Measurements from ENCODE around the gene SDHAF4. TPM values are rescaled to one million over a fixed set of nuclear protein-coding genes. Genes with fewer than 3 reads are reported as not detected.

Gene SDHAF4
- total RNA-seq, 1 donor from 2014 or later = 7.7 TPM

GRCh38 chr6:70636596-70636995 lies 69.9 kb downstream of the SDHAF4 start:
- H3K36me3 Mint-ChIP-seq (ENCODE audit: unreplicated experiment) = no peaks in the 10 kb centered on the region
- DNase-seq (ENCODE audit: extremely low spot score, unreplicated experiment) = no peak
- H3K27ac Mint-ChIP-seq (ENCODE audit: unreplicated experiment) = no peak overlapping the region
- H3K4me1 Mint-ChIP-seq (ENCODE audit: unreplicated experiment) = no peaks in the 10 kb centered on the region
- no peak for TF ChIP-seq CTCF (IDR thresholded peaks at IDR 0.05)
- peaks cover 18% of the 10 kb centered on the region for H3K27me3 Mint-ChIP-seq (ENCODE audit: unreplicated experiment)
- no peak overlapping the region for H3K4me3 Mint-ChIP-seq (ENCODE audit: unreplicated experiment)
- H3K9me3 Mint-ChIP-seq (ENCODE audit: unreplicated experiment) = no peaks in the 10 kb centered on the region

DNA sequence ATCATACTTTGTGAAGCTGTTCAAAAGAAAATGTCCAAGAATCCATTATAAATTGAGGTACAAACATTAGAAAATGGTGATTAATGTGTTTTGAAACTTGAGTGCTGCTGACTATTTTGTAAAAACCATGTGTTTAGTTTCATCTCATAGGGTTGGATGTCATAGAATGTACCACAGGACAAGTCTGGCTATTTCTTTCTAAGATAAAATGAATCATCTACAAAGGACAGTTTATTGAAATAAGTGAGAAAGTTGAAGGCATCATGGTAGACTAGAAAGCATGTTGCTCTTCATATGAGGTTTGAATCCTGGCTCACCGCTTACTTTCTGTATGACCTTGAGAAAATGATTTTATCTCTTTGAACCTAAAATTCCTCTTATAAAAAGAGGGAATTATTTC lies 71.7 kb downstream of the SDHAF4 start:
- H3K9me3 Mint-ChIP-seq (ENCODE audit: unreplicated experiment) = no peaks in the 10 kb centered on the region
- H3K27me3 Mint-ChIP-seq (ENCODE audit: unreplicated experiment) = peaks cover 18% of the 10 kb centered on the region
- H3K27ac Mint-ChIP-seq (ENCODE audit: unreplicated experiment) = no peak overlapping the region

More for the DNA sequence above, 71.7 kb downstream of the SDHAF4 start:
- TF ChIP-seq CTCF (IDR thresholded peaks at IDR 0.05) = no peak
- no peak overlapping the region for H3K4me3 Mint-ChIP-seq (ENCODE audit: unreplicated experiment)
- H3K36me3 Mint-ChIP-seq (ENCODE audit: unreplicated experiment) = no peaks in the 10 kb centered on the region
- H3K4me1 Mint-ChIP-seq (ENCODE audit: unreplicated experiment) = no peaks in the 10 kb centered on the region
- DNase-seq (ENCODE audit: extremely low spot score, unreplicated experiment) = no peak

Other genes with a start within 250 kb of the SDHAF4 start
- gene FAM135A, start 153.4 kb upstream of the SDHAF4 start, total RNA-seq = 15.5 and 16.5 TPM in 2 replicates
- 27.2 and 28.0 TPM in 2 replicates for gene SMAP1, start 101.0 kb downstream of the SDHAF4 start, total RNA-seq

All from osteocyte (in vitro differentiated cells).